D341Med (cell line): ENCODE data around the gene GATD1.

Experiments used
- DNase-seq: peaks from one replicate; pipeline ENCODE4 v3.0.0; 2012; ENCODE audit warnings: low spot score

GATD1 gene

GRCh38 chr11:726278-727220, 50.7 kb downstream of the GATD1 start:
- peak; percentile 53 for DNase-seq

GRCh38 chr11:725624-726202, 51.6 kb downstream of the GATD1 start:
- DNase-seq = peak; percentile 48

- peak; percentile 32 for DNase-seq
These were observed 52.4 kb downstream of the GATD1 start for GRCh38 chr11:724778-725386.

- DNase-seq = peak; percentile 36
These were observed 53.1 kb downstream of the GATD1 start for GRCh38 chr11:724049-724777.

GRCh38 chr11:723120-723883, 54.0 kb downstream of the GATD1 start:
- peak; percentile 48 for DNase-seq

GRCh38 chr11:722346-722811, 54.9 kb downstream of the GATD1 start:
- peak; percentile 45 for DNase-seq

- DNase-seq = peak; percentile 59
These were observed 55.4 kb downstream of the GATD1 start for GRCh38 chr11:721741-722345.

- DNase-seq = no peak
These were observed 56.0 kb downstream of the GATD1 start for GRCh38 chr11:721247-721740.

GRCh38 chr11:720642-721246, 56.5 kb downstream of the GATD1 start:
- peak; percentile 67 for DNase-seq

GRCh38 chr11:720017-720641, 57.2 kb downstream of the GATD1 start:
- DNase-seq = peak; percentile 42

GRCh38 chr11:719214-720016, 57.9 kb downstream of the GATD1 start:
- peak; percentile 33 for DNase-seq
